Effector CD8-positive, alpha-beta T cell (primary cell): ENCODE data around the gene ZBP1.
"Not testable (repeated sequence)": the region's sequence is repeated elsewhere in the genome, so short reads cannot be mapped to it uniquely, and the experiment has no call there.

Source experiments
- DNase-seq: peaks from one replicate; lab custom pipeline; 2025; lab: John Stamatoyannopoulos, UW

The ZBP1 gene

DNA sequence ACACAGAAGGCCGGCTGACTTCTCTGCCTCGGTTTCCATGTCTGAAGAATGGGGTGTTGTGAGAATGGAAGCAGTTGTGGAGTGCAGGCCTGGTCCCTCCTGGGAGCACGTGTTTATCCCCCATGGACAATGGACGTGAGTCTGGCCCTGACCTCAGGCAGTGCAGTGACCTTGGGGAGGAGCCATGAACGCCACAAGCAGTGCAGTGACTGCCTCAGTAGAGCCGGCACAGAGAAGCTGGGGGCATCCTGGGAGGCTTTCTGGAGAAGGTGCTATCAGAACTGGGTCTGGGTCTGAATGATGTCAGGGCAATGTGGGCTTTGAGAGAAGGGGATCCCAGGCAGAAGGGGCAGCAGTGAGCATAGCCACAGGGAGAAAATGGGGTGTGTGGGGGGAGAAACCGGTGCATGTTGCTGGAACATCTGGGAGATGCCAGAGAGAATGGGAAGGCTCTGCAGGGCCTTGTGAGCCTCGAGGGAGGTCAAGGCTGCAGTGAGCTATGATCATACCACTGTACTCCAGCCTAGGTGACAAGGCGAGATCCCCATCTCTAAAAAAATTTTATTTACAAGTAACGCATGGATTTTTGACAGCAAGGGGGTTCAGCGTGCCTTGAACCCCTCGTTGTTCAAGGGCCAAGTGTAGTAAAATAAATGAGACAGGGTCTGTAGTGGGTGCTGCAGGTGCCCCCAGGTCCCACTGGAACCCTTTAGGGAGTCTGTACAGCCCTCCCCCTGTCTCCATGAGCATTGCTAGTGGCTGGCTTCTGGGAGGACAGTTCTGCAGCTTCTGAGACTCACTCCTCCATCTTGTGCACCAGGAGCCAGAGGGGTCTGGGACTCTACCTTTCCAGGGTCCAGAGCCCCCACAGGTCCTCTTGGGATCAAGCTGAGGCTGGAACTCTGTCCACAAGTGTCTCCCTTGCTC lies 27.0 kb upstream of the ZBP1 start:
- DNase-seq = no peak

DNA sequence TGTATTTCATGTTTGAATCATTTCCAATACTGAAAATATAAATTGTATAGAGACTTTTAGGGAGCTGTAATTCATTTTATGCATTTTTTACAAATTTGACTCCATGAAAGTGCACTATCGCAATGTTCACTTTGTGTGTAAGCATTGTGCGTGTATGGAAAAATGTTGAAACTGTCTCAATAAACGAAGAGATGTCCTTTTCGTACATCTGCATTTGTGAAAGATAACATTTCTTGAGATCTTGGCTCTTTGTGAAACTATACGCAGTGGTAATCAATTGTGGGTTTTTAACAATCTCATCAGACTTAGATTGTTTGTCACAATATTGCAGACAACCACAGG lies 18.6 kb upstream of the ZBP1 start:
- no peak for DNase-seq

DNA sequence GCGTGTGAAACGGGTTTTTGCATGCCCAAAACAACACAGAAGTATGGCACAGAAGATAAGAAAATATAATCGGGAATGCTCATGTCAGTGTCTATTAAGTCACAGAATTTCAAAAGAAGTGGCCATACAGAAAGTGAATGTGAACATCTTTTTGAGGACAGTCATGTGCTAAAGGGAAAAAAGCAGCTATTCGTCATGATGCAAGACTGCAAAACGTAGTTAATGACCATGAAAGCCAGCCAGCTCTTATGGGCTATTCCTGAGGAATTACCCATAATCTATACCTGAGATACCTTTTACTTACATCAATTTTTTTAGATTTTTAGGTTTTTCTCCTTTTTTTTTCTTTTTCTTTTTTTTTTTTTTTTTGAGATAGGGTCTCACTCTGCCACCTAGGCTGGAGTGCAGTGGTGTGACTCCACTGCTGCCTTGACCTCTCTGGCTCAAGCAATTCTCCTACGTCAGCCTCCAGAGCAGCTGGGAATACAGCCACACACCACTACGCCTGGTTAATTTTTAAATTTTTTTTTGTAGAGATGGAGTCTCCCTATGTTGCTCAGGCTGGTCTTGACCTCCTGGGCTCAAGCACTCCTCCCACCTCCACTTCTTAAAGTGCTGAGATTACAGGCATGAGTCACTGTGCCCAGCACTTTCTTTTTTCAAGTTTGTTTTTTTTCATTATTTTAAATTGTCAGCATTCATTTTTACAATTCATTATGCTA lies 18.1 kb upstream of the ZBP1 start:
- DNase-seq = no peak

DNA sequence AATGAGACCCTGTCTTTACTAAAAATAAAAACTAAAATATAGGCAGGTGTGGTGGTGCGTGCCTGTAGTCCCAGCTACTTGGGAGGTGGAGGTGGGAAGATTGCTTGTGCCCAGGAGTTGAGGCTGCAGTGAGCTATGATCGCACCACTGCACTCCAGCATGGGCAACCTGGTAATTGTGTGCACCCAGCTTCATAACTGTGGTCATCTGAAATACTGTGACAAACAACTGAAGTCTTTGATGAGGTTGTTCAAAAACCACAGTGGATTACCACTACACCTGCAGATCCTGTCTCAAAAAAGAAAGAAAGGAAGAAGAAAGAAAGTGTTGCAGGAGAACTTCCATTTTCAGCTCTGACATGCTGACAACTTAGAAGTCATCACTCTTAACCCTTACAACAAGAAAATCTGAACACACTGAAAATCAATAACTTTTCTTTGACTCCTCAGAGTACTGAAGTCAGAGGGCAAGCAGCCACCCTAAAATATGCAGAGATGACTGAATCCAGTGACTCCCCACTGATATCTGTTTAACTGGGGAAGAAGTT lies 13.8 kb upstream of the ZBP1 start:
- DNase-seq = no peak

DNA sequence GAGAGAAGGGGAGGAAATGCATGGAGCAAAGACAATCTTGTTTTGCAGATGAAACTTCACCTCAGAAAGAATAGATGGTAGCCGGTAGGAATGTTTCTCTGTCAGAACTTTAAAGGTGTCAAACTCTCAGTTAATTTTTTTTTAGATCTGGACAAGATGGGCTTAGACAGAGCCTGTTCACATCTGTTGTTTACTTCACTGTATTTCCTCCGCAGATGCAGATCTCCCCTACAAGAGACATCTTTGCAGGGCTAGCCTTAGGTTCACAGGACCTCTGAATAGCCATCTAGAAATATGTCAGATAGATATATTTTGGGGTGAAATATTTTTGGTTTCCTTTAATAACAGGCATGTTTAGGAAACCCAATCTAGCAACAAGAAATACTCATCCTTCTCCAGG lies 12.1 kb upstream of the ZBP1 start:
- no peak for DNase-seq

DNA sequence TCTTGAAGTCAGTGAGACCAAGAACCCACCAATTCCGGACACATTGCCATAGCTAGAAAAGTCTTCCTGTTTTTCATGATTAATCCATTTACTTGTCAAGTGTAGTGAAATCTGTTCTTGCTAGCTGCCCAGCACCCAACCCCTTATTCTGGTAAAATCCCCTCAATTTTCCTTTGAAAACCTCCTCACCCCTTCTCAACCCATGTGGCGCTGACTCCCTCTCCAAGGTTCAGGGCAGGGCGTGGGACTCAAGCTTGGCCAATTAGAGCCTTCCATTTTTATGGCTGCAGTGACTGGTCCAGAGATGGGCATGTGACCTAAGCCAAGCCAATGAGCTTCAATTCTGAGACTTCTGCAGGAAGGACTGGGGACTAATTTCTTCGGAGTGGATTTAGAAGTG lies 9.8 kb upstream of the ZBP1 start:
- peak; percentile 18 for DNase-seq

DNA sequence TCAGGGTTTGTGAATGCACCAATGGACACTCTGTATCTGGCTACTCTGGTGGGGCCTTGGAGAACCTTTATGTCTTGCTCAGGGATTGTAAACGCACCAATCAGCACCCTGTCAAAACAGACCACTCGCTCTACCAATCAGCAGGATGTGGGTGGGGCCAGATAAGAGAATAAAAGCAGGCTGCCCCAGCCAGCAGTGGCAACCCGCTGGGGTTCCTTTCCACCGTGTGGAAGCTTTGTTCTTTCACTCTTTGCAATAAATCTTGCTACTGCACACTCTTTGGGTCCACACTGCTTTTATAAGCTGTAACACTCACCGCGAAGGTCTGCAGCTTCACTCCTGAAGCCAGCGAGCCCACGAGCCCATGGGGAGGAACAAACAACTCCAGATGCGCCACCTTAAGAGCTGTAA lies 9.3 kb upstream of the ZBP1 start:
- DNase-seq = not testable (repeated sequence)

DNA sequence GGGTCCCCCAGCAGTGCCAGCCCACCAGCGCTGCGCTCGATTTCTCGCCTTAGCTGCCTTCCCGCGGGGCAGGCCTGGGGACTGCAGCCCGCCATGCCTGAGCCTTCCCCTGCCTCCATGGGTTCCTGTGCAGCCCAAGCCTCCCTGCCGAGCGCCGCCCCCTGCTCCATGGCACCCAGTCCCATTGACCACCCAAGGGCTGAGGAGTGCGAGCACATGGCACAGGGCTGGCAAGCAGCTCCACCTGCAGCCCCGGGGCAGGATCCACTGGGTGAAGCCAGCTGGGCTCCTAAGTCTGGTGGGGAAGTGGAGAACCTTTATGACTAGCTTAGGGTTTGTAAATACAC lies 8.7 kb upstream of the ZBP1 start:
- not testable (repeated sequence) for DNase-seq

DNA sequence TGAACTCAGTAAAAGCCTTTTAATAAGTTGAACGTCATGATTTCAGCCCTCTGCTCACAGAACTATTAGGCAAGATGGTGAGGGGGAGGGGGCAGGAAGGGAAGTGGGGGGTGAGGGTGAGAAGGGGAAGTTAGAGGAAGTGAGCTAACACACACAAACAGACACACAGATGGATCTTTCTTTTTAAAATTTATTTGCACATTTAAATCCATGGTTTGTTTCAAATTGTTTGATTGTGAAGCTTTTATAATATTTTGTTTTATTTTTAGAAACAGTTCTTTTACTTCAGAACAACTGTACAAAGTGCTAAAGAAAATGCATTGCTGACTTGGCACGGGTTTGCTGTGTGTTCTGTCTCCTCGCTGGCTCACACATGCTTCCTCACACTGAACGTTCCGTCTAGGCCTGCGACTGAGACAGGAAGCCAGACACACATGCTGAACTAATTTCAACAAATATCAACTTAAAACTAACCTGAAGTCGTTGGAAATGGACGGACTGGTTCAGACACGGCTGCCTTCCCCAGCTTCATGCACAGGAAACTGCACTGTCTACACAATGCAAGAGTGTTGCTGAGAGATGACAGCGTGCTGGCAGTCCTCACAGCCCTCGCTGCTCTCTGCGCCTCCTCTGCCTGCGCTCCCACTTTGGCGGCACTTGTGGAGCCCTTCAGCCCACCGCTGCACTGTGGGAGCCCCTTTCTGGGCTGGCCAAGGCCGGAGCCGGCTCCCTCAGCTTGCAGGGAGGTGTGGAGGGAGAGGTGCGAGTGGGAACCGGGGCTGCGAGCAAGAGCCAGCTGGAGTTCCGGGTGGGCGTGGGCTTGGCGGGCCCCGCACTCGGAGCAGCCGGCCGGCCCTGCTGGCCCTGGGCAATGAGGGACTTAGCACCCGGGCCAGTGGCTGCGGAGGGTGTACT lies 8.1 kb upstream of the ZBP1 start:
- peak; percentile 46 for DNase-seq

DNA sequence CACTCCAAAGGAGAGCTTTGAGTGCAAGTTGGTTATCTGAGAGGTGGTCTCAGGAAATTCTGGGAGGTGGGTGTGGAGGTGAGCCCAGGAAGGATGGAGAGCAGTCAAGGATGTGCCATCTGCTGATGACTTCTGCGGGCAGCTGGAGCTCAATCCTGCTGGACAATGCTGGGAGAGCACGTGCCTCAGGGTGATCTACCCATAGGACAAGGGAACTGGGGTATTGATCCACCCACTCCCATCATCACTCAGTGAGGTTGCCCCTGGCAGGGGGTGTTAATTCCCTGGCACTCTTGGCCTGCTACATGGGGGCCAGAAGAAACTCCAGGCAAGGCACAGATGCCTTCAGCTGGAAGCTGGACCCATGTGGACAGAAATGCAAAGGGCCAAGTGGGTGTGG lies 7.1 kb upstream of the ZBP1 start:
- no peak for DNase-seq

DNA sequence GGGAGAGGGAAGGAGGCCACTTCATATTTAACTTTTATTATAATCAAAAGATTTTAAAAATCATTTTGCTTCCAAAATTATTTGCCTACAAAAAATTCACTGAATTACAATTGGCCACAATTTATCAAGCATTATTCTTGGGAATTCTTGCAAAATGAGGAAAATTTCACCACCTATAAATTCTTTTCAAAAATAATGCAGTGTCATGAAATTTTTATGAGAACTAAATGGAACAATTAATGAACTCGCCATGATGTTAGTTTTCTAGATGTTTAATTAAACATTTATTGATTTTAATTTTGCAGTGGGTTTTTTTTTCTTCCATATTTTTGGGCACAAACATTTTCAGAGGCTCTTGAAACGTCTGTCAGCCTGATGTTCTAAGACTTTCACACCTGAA lies 5.8 kb upstream of the ZBP1 start:
- no peak for DNase-seq

DNA sequence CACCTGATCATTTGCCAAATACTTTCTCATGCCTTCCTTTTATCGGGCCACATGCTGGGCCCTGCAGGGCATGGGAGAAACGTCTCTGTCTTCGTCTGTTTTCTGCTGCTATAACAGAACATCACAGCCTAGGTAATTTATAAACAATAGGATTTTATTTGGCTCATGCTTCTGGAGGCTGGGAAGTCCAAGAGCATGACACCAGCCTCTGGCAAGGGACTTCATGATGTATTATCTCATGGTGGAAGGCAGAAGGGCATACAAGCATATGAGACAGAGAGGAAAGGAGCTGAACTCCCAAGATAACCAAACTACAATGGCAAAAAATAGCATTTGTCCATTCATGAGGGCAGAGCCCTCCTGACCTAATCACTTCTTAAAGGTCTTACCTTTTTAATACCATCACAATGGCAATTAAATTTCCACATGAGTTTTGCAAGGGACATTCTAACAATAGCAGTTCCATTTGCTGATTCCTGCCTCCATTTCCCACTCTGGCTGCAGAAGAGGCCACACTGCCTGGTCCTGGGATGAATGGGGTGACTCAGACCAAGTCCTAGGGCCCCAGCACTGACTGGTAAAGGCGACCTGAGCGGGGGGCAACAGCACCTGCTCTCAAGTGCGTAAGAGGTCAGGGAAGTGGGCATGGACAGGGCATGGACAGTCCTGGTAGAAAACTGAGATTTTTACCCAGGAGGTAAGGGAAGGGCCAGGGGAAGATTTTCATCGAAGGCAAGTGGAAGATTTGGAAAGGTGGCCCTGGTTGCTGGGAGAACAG lies 5.1 kb upstream of the ZBP1 start:
- no peak for DNase-seq

DNA sequence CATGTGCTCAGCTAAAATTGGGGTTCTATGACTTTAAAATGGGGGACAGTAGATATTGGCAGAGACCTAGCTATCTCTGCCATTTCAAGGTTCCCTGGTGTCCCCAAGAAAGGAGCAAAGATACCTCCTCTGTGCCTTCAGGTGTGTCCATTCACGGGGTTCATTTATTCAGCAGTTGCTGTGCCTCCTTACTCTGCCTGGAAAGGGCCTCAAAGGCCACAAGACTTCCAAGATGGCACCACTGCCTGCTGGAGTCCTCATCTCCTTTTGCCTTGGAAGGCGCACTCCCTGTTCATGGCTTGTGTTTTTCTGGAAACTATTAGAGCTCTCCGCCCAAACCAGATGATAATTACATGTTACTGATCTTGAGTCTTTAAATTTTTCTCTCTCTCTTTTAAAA lies 3.9 kb upstream of the ZBP1 start:
- DNase-seq = no peak

DNA sequence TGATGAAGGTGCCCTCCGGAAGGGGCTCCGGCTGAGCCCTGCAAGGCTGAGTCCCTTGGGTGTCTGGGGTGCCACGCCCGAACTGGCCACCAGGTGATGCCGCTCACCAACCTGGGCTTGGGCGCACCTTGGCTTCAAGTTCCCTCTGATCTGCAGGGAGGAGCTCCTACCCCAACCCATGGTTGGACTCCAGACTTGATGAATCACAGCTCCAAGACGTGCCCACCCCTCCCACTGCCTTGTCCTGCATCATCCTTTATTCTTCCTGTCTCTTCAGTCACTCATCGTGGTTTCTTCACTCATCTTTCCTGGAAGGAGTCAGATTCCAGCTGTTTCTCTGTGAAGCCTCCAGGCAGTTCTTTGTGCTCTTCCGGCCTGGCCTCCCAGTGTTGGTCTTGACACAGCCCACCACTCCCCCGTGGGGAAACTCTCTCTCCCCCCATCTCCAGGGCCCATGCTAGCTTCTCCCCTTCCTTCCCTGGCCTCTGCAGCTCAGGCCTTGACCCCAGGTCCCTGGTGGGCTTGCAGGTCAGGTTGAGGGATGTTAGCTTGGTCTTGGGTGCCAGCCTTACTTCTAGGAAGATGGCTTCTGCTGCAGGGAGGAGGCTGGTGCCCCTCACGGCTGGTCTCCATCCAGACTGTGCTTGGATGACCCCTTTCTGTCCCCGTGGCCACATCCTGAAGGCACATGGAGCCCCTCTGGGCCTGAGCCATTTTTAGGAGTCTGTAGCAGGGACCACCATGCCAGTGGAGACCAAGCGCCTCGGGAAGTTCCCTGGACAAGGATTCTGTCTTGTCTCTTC lies 2.6 kb upstream of the ZBP1 start:
- DNase-seq = peak; percentile 45

DNA sequence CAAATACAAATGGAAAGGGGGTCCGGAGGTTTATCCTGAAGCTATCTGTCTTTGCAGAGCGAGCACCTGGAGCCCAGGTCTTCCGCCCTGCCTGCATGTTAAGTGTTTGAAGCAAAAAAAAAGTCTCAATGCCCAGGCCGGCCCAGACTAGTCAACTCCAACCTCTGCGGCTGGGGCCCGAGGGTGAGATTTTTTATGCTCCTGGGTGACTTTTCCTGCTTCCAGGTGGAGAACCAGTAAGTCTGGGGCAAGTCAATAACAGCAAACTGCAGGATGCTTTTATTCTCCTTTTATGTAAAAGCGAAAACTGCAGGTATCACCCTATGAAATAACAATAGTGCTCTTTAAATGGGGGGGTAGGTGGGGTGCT lies 2.0 kb upstream of the ZBP1 start:
- DNase-seq = no peak

DNA sequence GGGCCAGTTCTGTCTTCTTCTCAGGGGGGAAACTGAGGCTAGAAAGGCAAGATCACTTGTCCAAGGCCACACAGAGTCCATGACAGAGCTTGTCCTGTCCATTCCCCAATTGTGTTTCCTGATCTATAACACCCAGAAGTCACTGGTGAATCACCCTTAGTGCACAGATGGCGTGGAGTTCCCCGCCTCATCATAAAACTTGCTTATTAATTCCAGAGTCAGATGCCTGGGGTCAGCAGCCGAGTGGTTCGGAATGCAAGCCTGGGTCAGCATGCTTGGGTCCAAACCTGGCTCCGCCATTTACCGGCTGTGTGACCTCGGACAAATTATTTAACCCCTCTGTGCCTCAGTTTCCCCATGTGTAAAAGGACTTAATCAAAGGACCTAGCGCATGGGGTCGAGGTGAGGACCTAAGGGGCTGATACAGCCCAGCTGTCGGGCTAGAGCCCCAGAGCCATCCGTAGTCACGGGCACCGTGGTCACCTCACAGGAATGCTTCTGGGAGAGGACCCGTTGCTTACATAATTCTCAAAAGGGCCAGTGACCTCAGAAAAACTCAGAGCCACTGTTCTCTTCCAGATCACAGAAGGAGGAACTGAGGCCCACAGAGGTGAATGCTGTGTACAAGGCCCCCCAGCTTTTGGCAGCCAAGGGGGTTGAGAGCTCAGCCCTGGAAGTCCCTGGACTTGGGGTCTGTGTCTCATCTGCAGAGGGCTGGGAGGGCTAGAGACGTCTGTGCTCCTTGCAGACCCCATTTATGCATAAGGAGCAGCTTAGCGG lies 1.4 kb upstream of the ZBP1 start:
- DNase-seq = no peak

DNA sequence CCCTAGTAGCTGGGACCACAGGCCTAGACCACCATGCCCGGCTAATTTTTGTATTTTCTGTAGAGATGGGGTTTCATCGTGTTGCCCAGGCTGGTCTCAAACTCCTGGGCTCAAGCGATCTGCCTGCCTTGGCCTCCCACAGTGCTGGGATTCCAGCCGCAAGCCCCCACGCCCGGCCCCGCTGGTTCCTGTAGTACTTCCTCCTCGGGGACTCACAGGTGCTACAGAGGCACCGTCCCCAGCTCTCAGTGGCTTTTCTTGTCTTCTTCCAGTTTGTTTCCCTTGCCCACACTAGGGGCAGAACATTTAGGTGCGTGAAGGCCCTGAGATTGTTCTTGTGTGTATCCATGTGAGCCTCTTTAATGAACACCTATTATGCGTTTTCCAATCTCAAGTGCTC lies 773 bp upstream of the ZBP1 start:
- DNase-seq = no peak

DNA sequence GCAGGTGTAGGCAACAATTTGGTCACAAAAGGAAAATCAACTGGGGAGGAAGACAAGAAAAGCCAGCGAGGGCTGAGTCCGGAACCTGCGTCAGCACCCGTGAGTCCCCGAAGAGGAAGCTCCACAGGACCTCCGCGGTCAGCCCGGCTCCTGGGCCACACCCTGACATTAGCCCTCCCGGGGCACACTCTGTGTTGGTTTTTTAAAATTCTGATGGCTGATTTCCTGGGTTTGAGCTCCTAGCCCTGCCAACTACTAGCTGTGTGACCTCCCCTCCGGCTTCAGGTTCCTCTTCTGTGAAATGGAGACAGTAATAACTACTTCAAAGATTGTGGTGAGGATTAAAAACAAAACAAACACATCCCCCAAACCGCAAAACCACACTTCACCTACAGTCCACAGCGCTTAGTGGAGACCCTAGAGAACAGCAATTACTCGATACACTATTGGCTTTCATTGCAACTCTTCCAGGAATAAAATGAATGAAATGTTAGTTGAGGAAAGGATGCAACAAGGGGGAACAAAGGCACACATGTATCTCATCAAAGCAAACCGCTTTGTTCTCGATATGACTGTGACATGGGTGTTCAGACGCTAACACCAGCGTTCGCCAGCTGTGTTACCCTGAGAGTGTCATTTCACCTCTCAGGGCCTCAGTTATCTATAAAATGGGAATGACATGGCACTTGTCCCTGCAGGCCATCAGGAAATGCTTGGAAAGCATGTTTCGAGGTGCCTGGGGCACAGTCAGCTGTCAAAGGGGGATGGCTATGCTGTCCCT lies 985 bp downstream of the ZBP1 start:
- DNase-seq = peak; percentile 58

DNA sequence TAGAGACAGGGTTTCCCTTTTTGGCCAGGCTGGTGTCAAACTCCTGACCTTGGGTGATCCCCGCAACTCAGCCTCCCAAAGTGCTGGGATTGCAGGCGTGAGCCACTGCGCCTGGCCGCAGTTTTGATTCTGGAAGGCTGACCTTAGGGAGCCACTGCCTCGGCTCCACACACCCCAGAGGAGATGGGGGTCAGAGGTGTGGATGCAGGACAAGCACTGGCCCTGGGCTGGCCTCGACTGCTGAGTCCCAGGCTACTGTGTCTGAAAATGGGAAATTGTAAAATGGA lies 1.5 kb downstream of the ZBP1 start:
- no peak for DNase-seq
